Hepatocyte (in vitro differentiated cells): ENCODE measurements around the gene CCR3. TPM values are rescaled to one million over a fixed set of nuclear protein-coding genes. Genes with fewer than 3 reads are reported as not detected.

Experiments used
- DNase-seq: peaks from one replicate; pipeline ENCODE4 v3.0.0-alpha.2; 2016; ENCODE audit warnings: low spot score
- H2AFZ ChIP-seq: fragments of 200-600 bp; sonication (generic); 2 replicates; pipeline ENCODE4 v1.6.0; 2016; ENCODE audit warnings: antibody characterized with exemption, mild to moderate bottlenecking
- H3K27ac ChIP-seq: fragments of 200-600 bp; sonication (generic); 2 replicates; pipeline ENCODE4 v1.5.1; 2016; ENCODE audit warnings: mild to moderate bottlenecking
- H3K27me3 ChIP-seq: fragments of 200-600 bp; sonication (generic); 2 replicates; pipeline ENCODE4 v1.6.1; 2016
- H3K36me3 ChIP-seq: fragments of 200-600 bp; sonication (generic); replicated peaks from 2 replicates; pipeline ENCODE4 v1.5.1; 2016; ENCODE audit warnings: low read depth; ENCODE audit not compliant: insufficient read depth
- H3K4me1 ChIP-seq: fragments of 200-600 bp; sonication (generic); 2 replicates; pipeline ENCODE4 v1.5.1; 2016; ENCODE audit warnings: mild to moderate bottlenecking, moderate library complexity; ENCODE audit not compliant: insufficient read depth
- H3K4me2 ChIP-seq: fragments of 200-600 bp; sonication (generic); 2 replicates; pipeline ENCODE4 v1.6.0; 2016
- H3K4me3 ChIP-seq: fragments of 200-600 bp; sonication (generic); 2 replicates; pipeline ENCODE4 v1.5.1; 2016; ENCODE audit warnings: mild to moderate bottlenecking
- H3K79me2 ChIP-seq: fragments of 200-600 bp; sonication (generic); 2 replicates; pipeline ENCODE4 v1.6.0; 2017; ENCODE audit warnings: mild to moderate bottlenecking
- H3K9me2 ChIP-seq: fragments of 200-600 bp; sonication (generic); replicated peaks from 2 replicates; pipeline ENCODE4 v1.6.0; 2017; ENCODE audit warnings: mild to moderate bottlenecking; ENCODE audit not compliant: insufficient read depth
- H3K9me3 ChIP-seq: fragments of 200-600 bp; sonication (generic); 2 replicates; pipeline ENCODE4 v1.5.1; 2016; ENCODE audit warnings: low read depth, mild to moderate bottlenecking
- H4K20me1 ChIP-seq: fragments of 200-600 bp; sonication (generic); 2 replicates; pipeline ENCODE4 v1.6.0; 2016; ENCODE audit warnings: mild to moderate bottlenecking; ENCODE audit not compliant: insufficient read depth, poor library complexity, severe bottlenecking
- CTCF ChIP-seq: fragments of 200-600 bp; sonication (generic); IDR thresholded peaks from 2 replicates; pipeline ENCODE4 v1.5.1; 2016; ENCODE audit warnings: antibody characterized with exemption, mild to moderate bottlenecking; ENCODE audit not compliant: poor library complexity
- EZH2 ChIP-seq: fragments of 200-600 bp; sonication (generic); IDR thresholded peaks from 2 replicates; pipeline ENCODE4 v1.6.1; 2016; ENCODE audit warnings: antibody characterized with exemption, mild to moderate bottlenecking, borderline replicate concordance
- EZH2phosphoT487 ChIP-seq: fragments of 200-600 bp; sonication (generic); IDR thresholded peaks from one replicate; pipeline ENCODE4 v1.6.1; 2018; ENCODE audit warnings: antibody characterized with exemption, mild to moderate bottlenecking, low read depth, moderate library complexity; ENCODE audit not compliant: unreplicated experiment, severe bottlenecking
- whole genome bisulfite sequencing: methylation state at CpG from one replicate; pipeline ENCODE4 v1.1.6; 2016; ENCODE audit warnings: low lambda C conversion rate; ENCODE audit errors: missing lambda C conversion rate; 5-methylcytosine and 5-hydroxymethylcytosine counted together
- polyA plus RNA-seq: library from polyadenylated mRNA; unstranded; fragments of >200 nt; fragmentation: Nextera tagmentation; extraction: Ambion mirVana; gene quantifications from 2 replicates; pipeline ENCODE4 v1.2.1, GENCODE V29; 2016
- total RNA-seq: library from RNA; depleted of rRNA; stranded (reverse); fragments of >200 nt; gene quantifications from 2 replicates; pipeline ENCODE4 v1.2.3, GENCODE V29; 2014

Gene CCR3
- total RNA-seq = 0.40 TPM in 1 of 2 replicates, not detected in the other
- 0.12 TPM in 1 of 2 replicates, not detected in the other for polyA plus RNA-seq

GRCh38 chr3:46242120-46242519, at the start of gene CCR3:
TSS of gene CCR3 (plus strand) at chr3:46242460. CDS start at chr3:46265159, 22,699 bp downstream.
- no peak within 1 kb of the TSS for H3K4me2 ChIP-seq
- H3K79me2 ChIP-seq = no peaks in the 10 kb centered on the region
- H3K9me3 ChIP-seq = no peaks in the 10 kb centered on the region
- H3K9me2 ChIP-seq = no peaks in the 10 kb centered on the region
- WGBS = 84% methylated on average over 4 of the region's 4 CpGs
- no peak within 1 kb of the TSS for H3K27ac ChIP-seq
- no peaks in the 10 kb centered on the region for H3K27me3 ChIP-seq
- TF ChIP-seq EZH2phosphoT487 (no peak), EZH2 (no peak), CTCF (no peak)
- no peak within 1 kb of the TSS for H3K4me3 ChIP-seq
- no peaks in the 10 kb centered on the region for H3K36me3 ChIP-seq
- no peak within 1 kb of the TSS for H2AFZ ChIP-seq
- H4K20me1 ChIP-seq = no peaks in the 10 kb centered on the region
- DNase-seq = no peak
- no peaks in the 10 kb centered on the region for H3K4me1 ChIP-seq

- Histone ChIP-seq H3K36me3 (no peaks in the 10 kb centered on the region), H3K27me3 (no peaks in the 10 kb centered on the region), H2AFZ (no peak overlapping the region), H3K9me3 (no peaks in the 10 kb centered on the region), H4K20me1 (no peaks in the 10 kb centered on the region), H3K4me2 (no peak overlapping the region), H3K4me1 (no peaks in the 10 kb centered on the region), H3K27ac (no peak overlapping the region), H3K79me2 (no peaks in the 10 kb centered on the region), H3K9me2 (no peaks in the 10 kb centered on the region), H3K4me3 (no peak overlapping the region)
- no peak for TF ChIP-seq EZH2phosphoT487
- TF ChIP-seq EZH2 = no peak
- TF ChIP-seq CTCF = no peak
- DNase-seq = no peak
- WGBS = 82% methylated on average over 5 of the region's 5 CpGs
Measured at GRCh38 chr3:46192939-46193338, 49.3 kb upstream of the CCR3 start.

GRCh38 chr3:46193436-46193835, 48.8 kb upstream of the CCR3 start:
- no peak overlapping the region for H3K4me3 ChIP-seq
- H4K20me1 ChIP-seq = no peaks in the 10 kb centered on the region
- TF ChIP-seq EZH2 (no peak), EZH2phosphoT487 (no peak), CTCF (no peak)
- no peaks in the 10 kb centered on the region for H3K36me3 ChIP-seq
- no peaks in the 10 kb centered on the region for H3K79me2 ChIP-seq
- 90% methylated on average over 1 of the region's 1 CpG for WGBS
- no peak for DNase-seq
- no peaks in the 10 kb centered on the region for H3K9me3 ChIP-seq
- H2AFZ ChIP-seq = no peak overlapping the region
- H3K4me1 ChIP-seq = no peaks in the 10 kb centered on the region
- no peaks in the 10 kb centered on the region for H3K27me3 ChIP-seq
- H3K27ac ChIP-seq = no peak overlapping the region
- H3K4me2 ChIP-seq = no peak overlapping the region
- H3K9me2 ChIP-seq = no peaks in the 10 kb centered on the region
